Breast epithelium (tissue), 3 donors: ENCODE measurements around the gene SPOCK1.

Experiments
- POLR2A ChIP-seq: fragments of 450-650 bp; IDR thresholded peaks from one replicate; pipeline ENCODE4 v1.6.1; 2016; ENCODE audit warnings: antibody characterized with exemption, mild to moderate bottlenecking, moderate library complexity
- POLR2AphosphoS5 ChIP-seq, 3 donors: sonication (generic); formaldehyde crosslinking; IDR thresholded peaks; one replicate each; pipeline ENCODE4 v1.6.1; 2017; ENCODE audit warnings: antibody characterized with exemption in 3 of 3
- TF ChIP-seq, protein P1 (sequence below), 3 donors: fragments of 450-650 bp; IDR thresholded peaks; one replicate each; pipeline ENCODE4 v1.5.1; 2016 to 2017; ENCODE audit warnings: antibody characterized with exemption in 3 of 3, mild to moderate bottlenecking in 3 of 3, moderate library complexity in 3 of 3

DNA sequence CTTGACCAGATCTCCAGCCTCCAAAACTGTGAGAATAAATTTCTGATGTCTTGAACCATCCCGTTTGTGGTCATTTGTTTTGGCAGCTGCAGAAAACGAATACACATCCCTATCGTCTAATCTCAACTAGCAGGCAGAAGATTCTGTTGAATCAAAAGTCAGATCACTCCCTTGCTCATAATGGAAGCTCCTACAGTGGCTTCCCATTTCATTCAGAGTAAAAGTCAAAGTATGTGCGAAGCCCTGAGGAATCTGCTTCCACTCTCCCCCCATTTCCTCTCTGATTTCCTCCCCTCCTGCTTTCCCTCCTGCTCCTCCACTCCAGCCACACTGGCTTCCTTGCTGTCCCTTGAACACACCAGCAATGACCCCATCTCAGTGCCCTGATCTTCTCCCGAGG, 34.8 kb upstream of the SPOCK1 start:
- TF ChIP-seq, protein P1, sequence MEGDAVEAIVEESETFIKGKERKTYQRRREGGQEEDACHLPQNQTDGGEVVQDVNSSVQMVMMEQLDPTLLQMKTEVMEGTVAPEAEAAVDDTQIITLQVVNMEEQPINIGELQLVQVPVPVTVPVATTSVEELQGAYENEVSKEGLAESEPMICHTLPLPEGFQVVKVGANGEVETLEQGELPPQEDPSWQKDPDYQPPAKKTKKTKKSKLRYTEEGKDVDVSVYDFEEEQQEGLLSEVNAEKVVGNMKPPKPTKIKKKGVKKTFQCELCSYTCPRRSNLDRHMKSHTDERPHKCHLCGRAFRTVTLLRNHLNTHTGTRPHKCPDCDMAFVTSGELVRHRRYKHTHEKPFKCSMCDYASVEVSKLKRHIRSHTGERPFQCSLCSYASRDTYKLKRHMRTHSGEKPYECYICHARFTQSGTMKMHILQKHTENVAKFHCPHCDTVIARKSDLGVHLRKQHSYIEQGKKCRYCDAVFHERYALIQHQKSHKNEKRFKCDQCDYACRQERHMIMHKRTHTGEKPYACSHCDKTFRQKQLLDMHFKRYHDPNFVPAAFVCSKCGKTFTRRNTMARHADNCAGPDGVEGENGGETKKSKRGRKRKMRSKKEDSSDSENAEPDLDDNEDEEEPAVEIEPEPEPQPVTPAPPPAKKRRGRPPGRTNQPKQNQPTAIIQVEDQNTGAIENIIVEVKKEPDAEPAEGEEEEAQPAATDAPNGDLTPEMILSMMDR (IDR thresholded peaks at IDR 0.05) = no peak
- TF ChIP-seq POLR2A (no peak), POLR2AphosphoS5 (IDR thresholded peaks at IDR 0.05) (no peak)
